Measurements from ENCODE around the gene SUB1.

SUB1 gene

GRCh38 chr5:32601623-32602295, 16.4 kb downstream of the SUB1 start:
- Histone ChIP-seq H3K4me3 (ENCODE audit: low read depth, low read length) (no peak overlapping the region), H3K4me1 (ENCODE audit: control insufficient read depth, insufficient read depth, low read length) (no peaks in the 10 kb centered on the region), H3K27me3 (ENCODE audit: control insufficient read depth, insufficient read depth, low read length) (no peaks in the 10 kb centered on the region), H3K27ac (ENCODE audit: low read depth, low read length) (no peak overlapping the region), H3K9me3 (ENCODE audit: control insufficient read depth, insufficient read depth, low read length) (no peaks in the 10 kb centered on the region), H3K9ac (ENCODE audit: low read depth, low read length) (no peak overlapping the region), H3K36me3 (ENCODE audit: control insufficient read depth, insufficient read depth, low read length) (peaks cover 82% of the 10 kb centered on the region)

GRCh38 chr5:32602906-32603305, 17.5 kb downstream of the SUB1 start:
- Histone ChIP-seq H3K27ac (ENCODE audit: low read depth, low read length) (no peak overlapping the region), H3K9ac (ENCODE audit: low read depth, low read length) (no peak overlapping the region), H3K27me3 (ENCODE audit: control insufficient read depth, insufficient read depth, low read length) (no peaks in the 10 kb centered on the region), H3K4me1 (ENCODE audit: control insufficient read depth, insufficient read depth, low read length) (no peaks in the 10 kb centered on the region), H3K36me3 (ENCODE audit: control insufficient read depth, insufficient read depth, low read length) (peaks cover 71% of the 10 kb centered on the region), H3K4me3 (ENCODE audit: low read depth, low read length) (no peak overlapping the region), H3K9me3 (ENCODE audit: control insufficient read depth, insufficient read depth, low read length) (no peaks in the 10 kb centered on the region)

- Histone ChIP-seq H3K36me3 (ENCODE audit: control insufficient read depth, insufficient read depth, low read length) (peaks cover 49% of the 10 kb centered on the region), H3K9me3 (ENCODE audit: control insufficient read depth, insufficient read depth, low read length) (no peaks in the 10 kb centered on the region), H3K27me3 (ENCODE audit: control insufficient read depth, insufficient read depth, low read length) (no peaks in the 10 kb centered on the region)
Measured at GRCh38 chr5:32604800-32605765, 19.7 kb downstream of the SUB1 start.

GRCh38 chr5:32605766-32606152, 20.4 kb downstream of the SUB1 start:
- Histone ChIP-seq H3K36me3 (ENCODE audit: control insufficient read depth, insufficient read depth, low read length) (peaks cover 43% of the 10 kb centered on the region), H3K9me3 (ENCODE audit: control insufficient read depth, insufficient read depth, low read length) (no peaks in the 10 kb centered on the region), H3K4me3 (ENCODE audit: low read depth, low read length) (no peak overlapping the region), H3K27me3 (ENCODE audit: control insufficient read depth, insufficient read depth, low read length) (no peaks in the 10 kb centered on the region), H3K27ac (ENCODE audit: low read depth, low read length) (no peak overlapping the region), H3K9ac (ENCODE audit: low read depth, low read length) (no peak overlapping the region), H3K4me1 (ENCODE audit: control insufficient read depth, insufficient read depth, low read length) (no peaks in the 10 kb centered on the region)

More at GRCh38 chr5:32604800-32605765, 19.7 kb downstream of the SUB1 start:
- Histone ChIP-seq H3K9ac (ENCODE audit: low read depth, low read length) (no peak overlapping the region), H3K4me1 (ENCODE audit: control insufficient read depth, insufficient read depth, low read length) (no peaks in the 10 kb centered on the region), H3K27ac (ENCODE audit: low read depth, low read length) (no peak overlapping the region), H3K4me3 (ENCODE audit: low read depth, low read length) (no peak overlapping the region)

GRCh38 chr5:32612134-32612888, 27.0 kb downstream of the SUB1 start:
- Histone ChIP-seq H3K9me3 (ENCODE audit: control insufficient read depth, insufficient read depth, low read length) (no peaks in the 10 kb centered on the region), H3K27me3 (ENCODE audit: control insufficient read depth, insufficient read depth, low read length) (no peaks in the 10 kb centered on the region), H3K4me3 (ENCODE audit: low read depth, low read length) (no peak overlapping the region), H3K4me1 (ENCODE audit: control insufficient read depth, insufficient read depth, low read length) (no peaks in the 10 kb centered on the region), H3K27ac (ENCODE audit: low read depth, low read length) (no peak overlapping the region), H3K36me3 (ENCODE audit: control insufficient read depth, insufficient read depth, low read length) (no peaks in the 10 kb centered on the region; the same call in 1 of the 2 replicates), H3K9ac (ENCODE audit: low read depth, low read length) (no peak overlapping the region)

GRCh38 chr5:32613050-32613672, 27.8 kb downstream of the SUB1 start:
- H3K9me3 ChIP-seq (ENCODE audit: control insufficient read depth, insufficient read depth, low read length), result no peaks in the 10 kb centered on the region
- H3K27me3 ChIP-seq (ENCODE audit: control insufficient read depth, insufficient read depth, low read length), result no peaks in the 10 kb centered on the region
- H3K27ac ChIP-seq (ENCODE audit: low read depth, low read length), result no peak overlapping the region
- H3K36me3 ChIP-seq (ENCODE audit: control insufficient read depth, insufficient read depth, low read length), result no peaks in the 10 kb centered on the region
- H3K4me3 ChIP-seq (ENCODE audit: low read depth, low read length), result no peak overlapping the region
- no peak overlapping the region for H3K9ac ChIP-seq (ENCODE audit: low read depth, low read length)
- no peaks in the 10 kb centered on the region for H3K4me1 ChIP-seq (ENCODE audit: control insufficient read depth, insufficient read depth, low read length)

- Histone ChIP-seq H3K9ac (ENCODE audit: low read depth, low read length) (no peak overlapping the region), H3K4me1 (ENCODE audit: control insufficient read depth, insufficient read depth, low read length) (no peaks in the 10 kb centered on the region), H3K36me3 (ENCODE audit: control insufficient read depth, insufficient read depth, low read length) (no peaks in the 10 kb centered on the region), H3K27me3 (ENCODE audit: control insufficient read depth, insufficient read depth, low read length) (no peaks in the 10 kb centered on the region), H3K9me3 (ENCODE audit: control insufficient read depth, insufficient read depth, low read length) (no peaks in the 10 kb centered on the region), H3K27ac (ENCODE audit: low read depth, low read length) (no peak overlapping the region), H3K4me3 (ENCODE audit: low read depth, low read length) (no peak overlapping the region)
Measured at GRCh38 chr5:32615236-32615635, 29.9 kb downstream of the SUB1 start.

GRCh38 chr5:32618962-32619361, 33.6 kb downstream of the SUB1 start:
- H3K4me1 ChIP-seq (ENCODE audit: control insufficient read depth, insufficient read depth, low read length), result no peaks in the 10 kb centered on the region

GRCh38 chr5:32621256-32621655, 35.9 kb downstream of the SUB1 start:
- Histone ChIP-seq H3K4me1 (ENCODE audit: control insufficient read depth, insufficient read depth, low read length) (no peaks in the 10 kb centered on the region), H3K36me3 (ENCODE audit: control insufficient read depth, insufficient read depth, low read length) (no peaks in the 10 kb centered on the region), H3K9ac (ENCODE audit: low read depth, low read length) (no peak overlapping the region), H3K27me3 (ENCODE audit: control insufficient read depth, insufficient read depth, low read length) (no peaks in the 10 kb centered on the region), H3K9me3 (ENCODE audit: control insufficient read depth, insufficient read depth, low read length) (no peaks in the 10 kb centered on the region), H3K4me3 (ENCODE audit: low read depth, low read length) (no peak overlapping the region), H3K27ac (ENCODE audit: low read depth, low read length) (no peak overlapping the region)

More at GRCh38 chr5:32618962-32619361, 33.6 kb downstream of the SUB1 start:
- no peak overlapping the region for H3K27ac ChIP-seq (ENCODE audit: low read depth, low read length)
- no peak overlapping the region for H3K9ac ChIP-seq (ENCODE audit: low read depth, low read length)
- no peak overlapping the region for H3K4me3 ChIP-seq (ENCODE audit: low read depth, low read length)
- H3K36me3 ChIP-seq (ENCODE audit: control insufficient read depth, insufficient read depth, low read length), result no peaks in the 10 kb centered on the region
- H3K27me3 ChIP-seq (ENCODE audit: control insufficient read depth, insufficient read depth, low read length), result no peaks in the 10 kb centered on the region
- H3K9me3 ChIP-seq (ENCODE audit: control insufficient read depth, insufficient read depth, low read length), result no peaks in the 10 kb centered on the region

GRCh38 chr5:32625106-32625505, 39.7 kb downstream of the SUB1 start:
- Histone ChIP-seq H3K36me3 (ENCODE audit: control insufficient read depth, insufficient read depth, low read length) (no peaks in the 10 kb centered on the region), H3K27ac (ENCODE audit: low read depth, low read length) (no peak overlapping the region), H3K27me3 (ENCODE audit: control insufficient read depth, insufficient read depth, low read length) (no peaks in the 10 kb centered on the region), H3K4me1 (ENCODE audit: control insufficient read depth, insufficient read depth, low read length) (peaks cover 7% of the 10 kb centered on the region; the same call in 1 of the 2 replicates), H3K9me3 (ENCODE audit: control insufficient read depth, insufficient read depth, low read length) (no peaks in the 10 kb centered on the region), H3K9ac (ENCODE audit: low read depth, low read length) (no peak overlapping the region), H3K4me3 (ENCODE audit: low read depth, low read length) (no peak overlapping the region)

All from HUES48 (cell line).